Measurements from ENCODE around the gene ASCC2.

Gene ASCC2

GRCh38 chr22:29793396-29793795 lies 44.7 kb downstream of the ASCC2 start:
- POLR2A ChIA-PET, result no interaction called here
- TF ChIP-seq SUZ12 (IDR thresholded peaks at IDR 0.05) (no peak), HDGF (IDR thresholded peaks at IDR 0.05; ENCODE audit: borderline replicate concordance) (no peak), LEF1 (IDR thresholded peaks at IDR 0.05; ENCODE audit: borderline replicate concordance) (no peak), NFRKB (IDR thresholded peaks at IDR 0.05) (no peak), SP1 (IDR thresholded peaks at IDR 0.05) (no peak), FOXM1 (IDR thresholded peaks at IDR 0.05; ENCODE audit: borderline replicate concordance) (no peak), ZNF384 (IDR thresholded peaks at IDR 0.05) (no peak), L3MBTL2 (conservative IDR thresholded peaks at IDR 0.05) (no peak), PKNOX1 (IDR thresholded peaks at IDR 0.05) (no peak), BHLHE40 (IDR thresholded peaks at IDR 0.05; ENCODE audit: borderline replicate concordance) (no peak)
- no peak for DNase-seq (ENCODE audit: extremely low spot score)
- CTCF ChIA-PET, result no interaction called here

GRCh38 chr22:29790061-29790460 lies 48.0 kb downstream of the ASCC2 start:
- TF ChIP-seq FOXK2 (IDR thresholded peaks at IDR 0.05), result no peak
- no peak for TF ChIP-seq ELF4 (IDR thresholded peaks at IDR 0.05)
- TF ChIP-seq LEF1 (IDR thresholded peaks at IDR 0.05; ENCODE audit: borderline replicate concordance), result no peak
- TF ChIP-seq HDGF (IDR thresholded peaks at IDR 0.05; ENCODE audit: borderline replicate concordance), result no peak
- TF ChIP-seq SP1 (IDR thresholded peaks at IDR 0.05), result no peak
- no peak for TF ChIP-seq FOXA1 (IDR thresholded peaks at IDR 0.05)
- TF ChIP-seq ZNF384 (IDR thresholded peaks at IDR 0.05), result no peak
- TF ChIP-seq TARDBP (IDR thresholded peaks at IDR 0.05), result no peak
- no peak for TF ChIP-seq BHLHE40 (IDR thresholded peaks at IDR 0.05; ENCODE audit: borderline replicate concordance)
- no peak for TF ChIP-seq CTBP1 (IDR thresholded peaks at IDR 0.05; ENCODE audit: borderline replicate concordance)
- no peak for TF ChIP-seq NFRKB (IDR thresholded peaks at IDR 0.05)
- TF ChIP-seq L3MBTL2 (conservative IDR thresholded peaks at IDR 0.05), result no peak
- TF ChIP-seq ARNT (IDR thresholded peaks at IDR 0.05), result no peak
- DNase-seq (ENCODE audit: extremely low spot score), result no peak
- ChIA-PET POLR2A (no interaction called here), CTCF (no interaction called here)

- DNase-seq (ENCODE audit: extremely low spot score), result no peak
- TF ChIP-seq ELF4 (IDR thresholded peaks at IDR 0.05) (no peak), ARNT (IDR thresholded peaks at IDR 0.05) (no peak), BHLHE40 (IDR thresholded peaks at IDR 0.05; ENCODE audit: borderline replicate concordance) (no peak), TARDBP (IDR thresholded peaks at IDR 0.05) (no peak), FOXA1 (IDR thresholded peaks at IDR 0.05) (no peak), SP1 (IDR thresholded peaks at IDR 0.05) (no peak), L3MBTL2 (conservative IDR thresholded peaks at IDR 0.05) (no peak), FOXK2 (IDR thresholded peaks at IDR 0.05) (no peak), FOXM1 (IDR thresholded peaks at IDR 0.05; ENCODE audit: borderline replicate concordance) (no peak)
- ChIA-PET CTCF (no interaction called here), POLR2A (no interaction called here)
Measured at GRCh38 chr22:29788339-29789279, 49.5 kb downstream of the ASCC2 start.

GRCh38 chr22:29787371-29787980 lies 50.6 kb downstream of the ASCC2 start:
- DNase-seq (ENCODE audit: extremely low spot score), result no peak
- TF ChIP-seq PKNOX1 (IDR thresholded peaks at IDR 0.05) (peak; percentile 16; the same call in 1 of the 2 replicates), SUZ12 (IDR thresholded peaks at IDR 0.05) (no peak)
- ChIA-PET CTCF (no interaction called here), POLR2A (no interaction called here)

- DNase-seq (ENCODE audit: extremely low spot score), result no peak
- POLR2A ChIA-PET, result interaction anchor here (0.7 kb wide), 1 partner anchor 13 kb away, joined by 3 read pairs; no protein-coding TSS in a partner anchor
- CTCF ChIA-PET, result no interaction called here
- TF ChIP-seq L3MBTL2 (conservative IDR thresholded peaks at IDR 0.05) (no peak), ARNT (IDR thresholded peaks at IDR 0.05) (no peak), FOXK2 (IDR thresholded peaks at IDR 0.05) (no peak), ZNF384 (IDR thresholded peaks at IDR 0.05) (no peak), LEF1 (IDR thresholded peaks at IDR 0.05; ENCODE audit: borderline replicate concordance) (no peak), TARDBP (IDR thresholded peaks at IDR 0.05) (no peak), HDGF (IDR thresholded peaks at IDR 0.05; ENCODE audit: borderline replicate concordance) (no peak), ELF4 (IDR thresholded peaks at IDR 0.05) (no peak), FOXM1 (IDR thresholded peaks at IDR 0.05; ENCODE audit: borderline replicate concordance) (no peak), NFRKB (IDR thresholded peaks at IDR 0.05) (no peak), PKNOX1 (IDR thresholded peaks at IDR 0.05) (no peak)
Measured at GRCh38 chr22:29786031-29786430, 52.0 kb downstream of the ASCC2 start.

Measured in HEK293T (cell line).